Caco-2 (cell line): ENCODE results near the gene CYTH4. TPM values are rescaled to one million over a fixed set of nuclear protein-coding genes. Genes with fewer than 3 reads are reported as not detected.

Experiments used
- BruUV-seq: library from RNA; stranded (reverse); fragments of 400-500 nt; replicated peaks from 2 replicates; lab custom pipeline; 2021; lab: Mats Ljungman, UMichigan
- CTCF ChIA-PET: fragments of 300-600 bp; sonication (Branson Sonifier 250); formaldehyde crosslinking; loops from one replicate; lab custom pipeline; 2022; ENCODE audit warnings: antibody characterized with exemption; lab: Charles Lee
- POLR2A ChIA-PET: fragments of 300-600 bp; sonication (Branson Sonifier 250); formaldehyde crosslinking; loops from one replicate; lab custom pipeline; 2022; ENCODE audit warnings: antibody characterized with exemption; lab: Charles Lee
- DNase-seq, 2 experiments: peaks; one replicate each; pipeline versions ENCODE4 v3.0.0 to v3.0.0-alpha.2; 2020 to 2022
- H3K27me3 ChIP-seq: replicated peaks from 2 replicates; pipeline ENCODE4 v1.6.0; 2011; ENCODE audit warnings: low read length; ENCODE audit not compliant: control insufficient read depth, insufficient read depth
- H3K36me3 ChIP-seq: 2 replicates; pipeline ENCODE4 v1.5.1; 2011; ENCODE audit warnings: low read length; ENCODE audit not compliant: control insufficient read depth, insufficient read depth
- H3K4me1 ChIP-seq: fragments of 250-450 bp; sonication (Bioruptor Pico); 2 replicates; pipeline ENCODE4 v1.5.1; 2020; ENCODE audit warnings: mild to moderate bottlenecking
- H3K4me3 ChIP-seq: 2 replicates; pipeline ENCODE4 v1.5.1; 2011; ENCODE audit warnings: low read depth, mild to moderate bottlenecking, control low read depth, low read length
- H3K9me3 ChIP-seq: fragments of 250-450 bp; sonication (Bioruptor Pico); 2 replicates; pipeline ENCODE4 v1.5.1; 2020; ENCODE audit warnings: mild to moderate bottlenecking, moderate library complexity
- H3K27ac Mint-ChIP-seq: one replicate; pipeline ENCODE4 v1.8.0; 2022; ENCODE audit warnings: mixed read lengths; ENCODE audit not compliant: unreplicated experiment
- H3K27me3 Mint-ChIP-seq: one replicate; pipeline ENCODE4 v1.8.0; 2022; ENCODE audit warnings: mixed read lengths; ENCODE audit not compliant: insufficient read depth, unreplicated experiment
- H3K36me3 Mint-ChIP-seq: one replicate; pipeline ENCODE4 v1.8.0; 2022; ENCODE audit warnings: mild to moderate bottlenecking, mixed read lengths; ENCODE audit not compliant: insufficient read depth, unreplicated experiment
- H3K4me1 Mint-ChIP-seq: one replicate; pipeline ENCODE4 v1.8.0; 2022; ENCODE audit warnings: low read depth, mixed read lengths; ENCODE audit not compliant: unreplicated experiment
- H3K4me3 Mint-ChIP-seq: one replicate; pipeline ENCODE4 v1.8.0; 2022; ENCODE audit warnings: mild to moderate bottlenecking, moderate library complexity, mixed read lengths; ENCODE audit not compliant: unreplicated experiment
- H3K9me3 Mint-ChIP-seq: one replicate; pipeline ENCODE4 v1.8.0; 2022; ENCODE audit warnings: mixed read lengths; ENCODE audit not compliant: unreplicated experiment
- intact Hi-C: fragments of 100-400 bp; cut with micrococcal nuclease; formaldehyde crosslinking; loops from one replicate; pipeline ENCODE4 v1.10.0; 2022; ENCODE audit not compliant: unreplicated experiment
- total RNA-seq: library from RNA; stranded (reverse); gene quantifications from 2 replicates; pipeline ENCODE4 v1.2.3, GENCODE V29; 2022
- TF ChIP-seq, protein P1 (sequence below), 2 experiments: fragments of 200-600 bp in 1 of 2; IDR thresholded peaks; 1 replicate in 1 of 2; 2 replicates in 1 of 2; pipeline versions ENCODE4 v1.5.1 to v1.8.0; 2011 to 2022; ENCODE audit warnings: antibody characterized with exemption in 1 of 2, control low read depth in 1 of 2, inconsistent platforms in 1 of 2, low read depth in 1 of 2, low read length in 1 of 2, mild to moderate bottlenecking in 1 of 2, moderate library complexity in 1 of 2; ENCODE audit not compliant: insufficient read depth in 1 of 2, severe bottlenecking in 1 of 2, unreplicated experiment in 1 of 2

The CYTH4 gene
- total RNA-seq, 1 experiment from 2014 or later = not detected

DNA sequence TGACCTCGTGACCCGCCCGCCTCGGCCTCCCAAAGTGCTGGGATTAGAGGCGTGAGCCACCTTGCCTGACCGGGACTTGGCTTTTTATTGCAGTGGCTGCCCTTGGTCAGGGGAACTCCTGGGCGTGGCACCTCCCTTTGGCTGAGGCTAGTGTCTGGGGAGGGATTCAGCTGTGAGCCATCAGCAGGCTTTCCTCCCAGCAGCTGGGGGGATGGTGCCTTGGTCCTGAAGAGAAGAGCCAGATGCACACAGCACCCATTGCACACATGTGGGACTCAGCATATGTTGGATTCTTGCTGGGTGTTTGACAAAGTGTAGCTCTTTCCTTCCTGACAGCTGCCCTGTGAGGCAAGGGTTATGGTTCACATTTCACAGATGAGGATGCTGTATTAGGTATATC, 8.4 kb downstream of the CYTH4 start:
- H3K36me3 Mint-ChIP-seq = peaks cover 6% of the 10 kb centered on the region
- H3K4me3 Mint-ChIP-seq = no peak overlapping the region
- H3K27me3 ChIP-seq = no peaks in the 10 kb centered on the region
- intact Hi-C loops = no loop called here
- no peaks in the 10 kb centered on the region for H3K9me3 Mint-ChIP-seq
- no peaks in the 10 kb centered on the region for H3K9me3 ChIP-seq
- H3K4me1 Mint-ChIP-seq = no peaks in the 10 kb centered on the region
- no peaks in the 10 kb centered on the region for H3K4me1 ChIP-seq
- TF ChIP-seq, protein P1, sequence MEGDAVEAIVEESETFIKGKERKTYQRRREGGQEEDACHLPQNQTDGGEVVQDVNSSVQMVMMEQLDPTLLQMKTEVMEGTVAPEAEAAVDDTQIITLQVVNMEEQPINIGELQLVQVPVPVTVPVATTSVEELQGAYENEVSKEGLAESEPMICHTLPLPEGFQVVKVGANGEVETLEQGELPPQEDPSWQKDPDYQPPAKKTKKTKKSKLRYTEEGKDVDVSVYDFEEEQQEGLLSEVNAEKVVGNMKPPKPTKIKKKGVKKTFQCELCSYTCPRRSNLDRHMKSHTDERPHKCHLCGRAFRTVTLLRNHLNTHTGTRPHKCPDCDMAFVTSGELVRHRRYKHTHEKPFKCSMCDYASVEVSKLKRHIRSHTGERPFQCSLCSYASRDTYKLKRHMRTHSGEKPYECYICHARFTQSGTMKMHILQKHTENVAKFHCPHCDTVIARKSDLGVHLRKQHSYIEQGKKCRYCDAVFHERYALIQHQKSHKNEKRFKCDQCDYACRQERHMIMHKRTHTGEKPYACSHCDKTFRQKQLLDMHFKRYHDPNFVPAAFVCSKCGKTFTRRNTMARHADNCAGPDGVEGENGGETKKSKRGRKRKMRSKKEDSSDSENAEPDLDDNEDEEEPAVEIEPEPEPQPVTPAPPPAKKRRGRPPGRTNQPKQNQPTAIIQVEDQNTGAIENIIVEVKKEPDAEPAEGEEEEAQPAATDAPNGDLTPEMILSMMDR (IDR thresholded peaks at IDR 0.05; ENCODE audit: insufficient read depth in 1 of 2, low read depth in 1 of 2, low read length in 1 of 2, severe bottlenecking in 1 of 2, unreplicated experiment in 1 of 2) = no peak
- ChIA-PET CTCF (interaction anchor here (0.6 kb wide), 1 partner anchor 13 kb away, joined by 3 read pairs; no protein-coding TSS in a partner anchor), POLR2A (no interaction called here)
- H3K36me3 ChIP-seq = no peaks in the 10 kb centered on the region
- no peak overlapping the region for H3K27ac Mint-ChIP-seq
- no TSS peak for BruUV-seq
- H3K27me3 Mint-ChIP-seq = peaks cover 14% of the 10 kb centered on the region
- no peak for DNase-seq
- no peak overlapping the region for H3K4me3 ChIP-seq

DNA sequence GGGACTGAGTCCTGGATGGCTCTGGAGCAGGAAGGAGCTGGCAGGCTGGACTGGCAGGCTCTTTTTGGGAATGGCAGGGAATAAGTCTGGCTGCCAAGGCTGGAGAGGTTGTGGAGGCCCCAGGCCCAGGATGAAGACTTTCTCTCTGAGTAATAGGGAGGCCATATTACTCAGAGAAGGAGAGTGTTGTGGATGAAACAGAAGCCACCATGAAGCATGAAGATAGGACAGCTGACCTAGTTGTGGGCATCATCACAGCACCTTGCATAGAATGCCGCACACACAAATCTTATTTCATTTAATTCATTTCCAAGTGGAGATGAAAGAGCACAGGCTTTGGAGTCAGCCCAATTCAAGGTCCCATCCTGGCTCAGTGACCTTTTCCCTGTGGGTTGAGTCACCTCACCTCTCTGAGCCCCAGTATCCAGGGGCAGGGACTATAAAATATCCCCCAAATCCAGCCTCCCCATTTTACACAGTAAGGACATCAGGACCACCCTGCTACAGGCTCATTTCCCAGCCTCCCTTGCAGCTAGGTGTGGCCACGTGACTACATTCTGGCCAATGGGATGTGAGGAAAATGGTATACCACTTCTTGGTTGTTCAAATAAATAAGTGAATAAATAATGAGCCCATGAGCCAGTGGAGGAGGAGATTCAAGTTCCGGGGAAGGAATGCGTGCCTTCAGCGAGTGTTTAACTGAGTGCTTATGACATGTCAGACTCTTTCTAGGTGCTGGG, 9.4 kb downstream of the CYTH4 start:
- no TSS peak for BruUV-seq
- H3K27ac Mint-ChIP-seq = no peak overlapping the region
- H3K36me3 Mint-ChIP-seq = peaks cover 2% of the 10 kb centered on the region
- TF ChIP-seq, protein P1 (IDR thresholded peaks at IDR 0.05; ENCODE audit: insufficient read depth in 1 of 2, low read depth in 1 of 2, low read length in 1 of 2, severe bottlenecking in 1 of 2, unreplicated experiment in 1 of 2) = no peak
- no peaks in the 10 kb centered on the region for H3K36me3 ChIP-seq
- H3K27me3 ChIP-seq = no peaks in the 10 kb centered on the region
- no peak for DNase-seq
- H3K27me3 Mint-ChIP-seq = peaks cover 7% of the 10 kb centered on the region
- H3K4me3 Mint-ChIP-seq = no peak overlapping the region
- POLR2A ChIA-PET = no interaction called here
- no peaks in the 10 kb centered on the region for H3K4me1 ChIP-seq
- CTCF ChIA-PET = no interaction called here
- intact Hi-C loops = no loop called here
- no peaks in the 10 kb centered on the region for H3K9me3 ChIP-seq
- no peak overlapping the region for H3K4me3 ChIP-seq
- H3K9me3 Mint-ChIP-seq = no peaks in the 10 kb centered on the region
- no peaks in the 10 kb centered on the region for H3K4me1 Mint-ChIP-seq

DNA sequence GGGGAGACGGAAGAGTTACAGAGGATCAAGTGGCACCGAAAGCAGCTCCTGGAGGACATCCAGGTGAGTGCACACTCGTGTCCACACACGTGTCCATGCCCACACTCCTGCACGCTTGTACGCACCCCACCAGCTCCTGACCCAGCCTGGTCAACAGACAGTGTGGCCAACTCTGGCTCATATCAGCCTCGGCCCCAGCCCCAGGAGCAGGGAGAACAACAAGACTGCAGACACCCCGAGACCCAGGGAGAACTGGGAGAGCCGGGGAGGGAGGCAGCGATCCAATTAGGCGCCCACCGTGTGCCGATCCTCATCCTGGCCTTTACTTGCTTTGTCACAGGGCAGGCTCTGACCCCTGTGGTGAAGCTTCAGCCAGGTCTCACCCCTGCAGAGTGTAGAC, 10.3 kb downstream of the CYTH4 start:
- intact Hi-C loops = no loop called here
- H3K27ac Mint-ChIP-seq = no peak overlapping the region
- peaks cover 3% of the 10 kb centered on the region for H3K27me3 Mint-ChIP-seq
- Histone ChIP-seq H3K4me3 (no peak overlapping the region), H3K9me3 (no peaks in the 10 kb centered on the region), H3K27me3 (no peaks in the 10 kb centered on the region), H3K4me1 (no peaks in the 10 kb centered on the region), H3K36me3 (no peaks in the 10 kb centered on the region)
- no peaks in the 10 kb centered on the region for H3K4me1 Mint-ChIP-seq
- no peak for DNase-seq
- H3K36me3 Mint-ChIP-seq = no peaks in the 10 kb centered on the region
- ChIA-PET CTCF (no interaction called here), POLR2A (no interaction called here)
- H3K9me3 Mint-ChIP-seq = no peaks in the 10 kb centered on the region
- H3K4me3 Mint-ChIP-seq = no peak overlapping the region
- no TSS peak for BruUV-seq
- TF ChIP-seq, protein P1 (IDR thresholded peaks at IDR 0.05; ENCODE audit: insufficient read depth in 1 of 2, low read depth in 1 of 2, low read length in 1 of 2, severe bottlenecking in 1 of 2, unreplicated experiment in 1 of 2) = no peak
